ENCODE data around the gene PRR20G. TPM values are rescaled to one million over a fixed set of nuclear protein-coding genes. Genes with fewer than 3 reads are reported as not detected.

The PRR20G gene
- total RNA-seq, 4 donors from 2014 or later = not detected

- Histone ChIP-seq H3K4me3 (no peak overlapping the region), H3K36me3 (no peaks in the 10 kb centered on the region), H3K4me1 (no peaks in the 10 kb centered on the region), H3K9me3 (no peaks in the 10 kb centered on the region), H3K27me3 (no peaks in the 10 kb centered on the region), H3K27ac (no peak overlapping the region)
- DNase-seq (ENCODE audit: low spot score in 2 of 2) = no peak
- TF ChIP-seq CTCF (IDR thresholded peaks at IDR 0.05) (no peak), POLR2A (IDR thresholded peaks at IDR 0.05) (no peak)
- 75 to 86% methylated on average over 1 of the region's 1 CpG for WGBS, 2 donors
Observed at GRCh38 chr3:127291114-127291513, 3.3 kb upstream of the PRR20G start.

GRCh38 chr3:127289706-127290575 is 2.1 kb upstream of the PRR20G start:
- TF ChIP-seq POLR2A (IDR thresholded peaks at IDR 0.05) (no peak), CTCF (IDR thresholded peaks at IDR 0.05) (no peak)
- no peaks in the 10 kb centered on the region for H3K4me1 ChIP-seq
- DNase-seq (ENCODE audit: low spot score in 2 of 2) = no peak
- WGBS, 2 donors = 87 to 89% methylated on average over 4 of the region's 4 CpGs
- H3K9me3 ChIP-seq = no peaks in the 10 kb centered on the region
- no peaks in the 10 kb centered on the region for H3K27me3 ChIP-seq
- no peak overlapping the region for H3K27ac ChIP-seq
- H3K4me3 ChIP-seq = no peak overlapping the region
- no peaks in the 10 kb centered on the region for H3K36me3 ChIP-seq

- H3K27me3 ChIP-seq = no peaks in the 10 kb centered on the region
- no peak for TF ChIP-seq CTCF (IDR thresholded peaks at IDR 0.05)
- no peak for TF ChIP-seq POLR2A (IDR thresholded peaks at IDR 0.05)
- no peak for TF ChIP-seq EP300 (IDR thresholded peaks at IDR 0.05)
- H3K27ac ChIP-seq = no peak overlapping the region
- no peaks in the 10 kb centered on the region for H3K4me1 ChIP-seq
- no peaks in the 10 kb centered on the region for H3K36me3 ChIP-seq
- no peak for DNase-seq (ENCODE audit: low spot score in 2 of 2)
- 88 to 91% methylated on average over 23 of the region's 23 CpGs for WGBS, 2 donors
- H3K4me3 ChIP-seq = no peak overlapping the region
- no peaks in the 10 kb centered on the region for H3K9me3 ChIP-seq
Observed at GRCh38 chr3:127288921-127289705, 1.3 kb upstream of the PRR20G start.

DNA sequence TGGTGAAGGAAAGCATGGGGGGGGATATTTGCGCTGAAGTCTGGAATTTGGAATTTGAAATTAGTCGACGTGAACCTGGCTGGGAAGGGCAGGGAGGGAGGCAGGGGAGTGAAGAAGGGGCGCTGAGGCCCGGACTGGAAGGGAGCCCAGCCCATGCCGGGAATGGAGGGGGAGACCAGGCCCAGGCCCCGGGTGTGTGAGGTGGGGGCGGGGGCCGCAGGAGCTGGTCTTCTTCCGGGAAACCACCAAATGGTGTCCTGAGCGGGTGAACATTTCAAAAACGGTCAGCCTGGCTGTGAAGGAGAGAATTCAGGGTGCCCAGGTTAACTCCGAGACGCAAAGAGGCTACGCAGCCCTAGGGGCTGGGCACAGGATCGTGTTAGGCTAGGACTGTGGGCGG is 497 bp upstream of the PRR20G start:
- Histone ChIP-seq H3K27ac (no peak overlapping the region), H3K4me3 (no peak overlapping the region), H3K9me3 (no peaks in the 10 kb centered on the region), H3K36me3 (no peaks in the 10 kb centered on the region), H3K4me1 (no peaks in the 10 kb centered on the region), H3K27me3 (no peaks in the 10 kb centered on the region)
- no peak for DNase-seq (ENCODE audit: low spot score in 2 of 2)
- TF ChIP-seq CTCF (IDR thresholded peaks at IDR 0.05) (no peak), EP300 (IDR thresholded peaks at IDR 0.05) (no peak), POLR2A (IDR thresholded peaks at IDR 0.05) (no peak)
- WGBS, 2 donors = 90 to 92% methylated on average over 17 of the region's 17 CpGs

DNA sequence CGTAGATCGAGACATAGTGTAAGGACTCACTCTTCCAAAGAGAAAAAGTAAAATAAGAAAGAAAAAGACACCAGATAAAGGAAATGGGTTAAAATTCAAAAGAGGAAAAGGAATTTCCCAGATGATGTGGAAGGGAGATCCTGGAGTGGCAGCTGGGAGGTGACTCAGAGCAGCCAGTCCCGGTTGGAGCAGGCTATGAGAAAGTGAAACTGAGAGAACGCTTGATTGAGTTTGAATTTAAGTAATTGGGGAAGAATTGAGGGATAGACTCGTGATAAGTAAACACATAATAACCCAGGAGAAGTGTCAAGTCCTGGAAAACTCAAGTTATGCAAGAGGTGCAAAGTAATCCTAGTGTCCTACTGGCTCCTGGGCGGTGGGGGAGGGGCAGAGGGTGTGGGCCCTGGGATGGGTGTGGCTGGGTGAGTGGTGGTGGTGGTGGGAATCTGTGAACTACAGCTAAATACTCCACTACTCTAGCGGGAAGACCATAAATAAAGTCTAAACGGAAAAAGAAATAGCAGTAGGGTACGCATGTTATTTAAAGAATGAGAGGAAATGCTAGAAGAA is 1.2 kb downstream of the PRR20G start:
- no peak for DNase-seq (ENCODE audit: low spot score in 2 of 2)
- Histone ChIP-seq H3K27me3 (no peaks in the 10 kb centered on the region), H3K4me3 (no peak overlapping the region), H3K36me3 (no peaks in the 10 kb centered on the region), H3K4me1 (no peaks in the 10 kb centered on the region), H3K9me3 (no peaks in the 10 kb centered on the region), H3K27ac (no peak overlapping the region)
- no peak for TF ChIP-seq POLR2A (IDR thresholded peaks at IDR 0.05)
- WGBS, 2 donors = 76 to 83% methylated on average over 9 of the region's 9 CpGs
